Stimulated activated naive CD4-positive, alpha-beta T cell treated with Interleukin-2 at 50 U/mL for 16 hours (primary cell): ENCODE results near the gene TUSC7.

ENCODE experiments used
- DNase-seq: peaks from one replicate; lab custom pipeline; 2025; lab: John Stamatoyannopoulos, UW

TUSC7 gene

GRCh38 chr3:116709479-116709878, at the start of gene TUSC7:
TUSC7 (plus strand) TSS chr3:116709779.
- DNase-seq: no peak

GRCh38 chr3:116661196-116661595, 48.4 kb upstream of the TUSC7 start:
- no peak for DNase-seq

GRCh38 chr3:116663161-116664110, 46.1 kb upstream of the TUSC7 start:
- DNase-seq: no peak

GRCh38 chr3:116667324-116667723, 42.3 kb upstream of the TUSC7 start:
- DNase-seq: no peak

GRCh38 chr3:116667791-116668190, 41.8 kb upstream of the TUSC7 start:
- no peak for DNase-seq

GRCh38 chr3:116669576-116669975, 40.0 kb upstream of the TUSC7 start:
- DNase-seq: no peak

GRCh38 chr3:116671151-116671550, 38.4 kb upstream of the TUSC7 start:
- DNase-seq: no peak

GRCh38 chr3:116678853-116679252, 30.7 kb upstream of the TUSC7 start:
- no peak for DNase-seq

- no peak for DNase-seq
Observed at GRCh38 chr3:116691041-116691440, 18.5 kb upstream of the TUSC7 start.

- no peak for DNase-seq
Observed at GRCh38 chr3:116701070-116701469, 8.5 kb upstream of the TUSC7 start.

- DNase-seq: no peak
Observed at GRCh38 chr3:116702334-116702733, 7.2 kb upstream of the TUSC7 start.

- DNase-seq: no peak
Observed at GRCh38 chr3:116707531-116707930, 2.0 kb upstream of the TUSC7 start.

- no peak for DNase-seq
Observed at GRCh38 chr3:116716490-116716889, 6.9 kb downstream of the TUSC7 start.

- no peak for DNase-seq
Observed at GRCh38 chr3:116717566-116717965, 8.0 kb downstream of the TUSC7 start.

GRCh38 chr3:116728454-116728853, 18.9 kb downstream of the TUSC7 start:
- no peak for DNase-seq

GRCh38 chr3:116734243-116734642, 24.7 kb downstream of the TUSC7 start:
- no peak for DNase-seq

- no peak for DNase-seq
Observed at GRCh38 chr3:116739678-116740077, 30.1 kb downstream of the TUSC7 start.

- no peak for DNase-seq
Observed at GRCh38 chr3:116740293-116740692, 30.7 kb downstream of the TUSC7 start.

- no peak for DNase-seq
Observed at GRCh38 chr3:116741467-116741866, 31.9 kb downstream of the TUSC7 start.

- no peak for DNase-seq
Observed at GRCh38 chr3:116743062-116743461, 33.5 kb downstream of the TUSC7 start.

- DNase-seq: no peak
Observed at GRCh38 chr3:116749388-116749787, 39.8 kb downstream of the TUSC7 start.

- DNase-seq: no peak
Observed at GRCh38 chr3:116757315-116757714, 47.7 kb downstream of the TUSC7 start.

GRCh38 chr3:116759316-116759715, 49.7 kb downstream of the TUSC7 start:
- no peak for DNase-seq
